ENCODE results near the gene CLCN1. TPM values are rescaled to one million over a fixed set of nuclear protein-coding genes. Genes with fewer than 3 reads are reported as not detected.

CLCN1 gene
- total and polyA plus RNA-seq, 2 of the 4 experiments (the other 2 are of a cell fraction): not detected

DNA sequence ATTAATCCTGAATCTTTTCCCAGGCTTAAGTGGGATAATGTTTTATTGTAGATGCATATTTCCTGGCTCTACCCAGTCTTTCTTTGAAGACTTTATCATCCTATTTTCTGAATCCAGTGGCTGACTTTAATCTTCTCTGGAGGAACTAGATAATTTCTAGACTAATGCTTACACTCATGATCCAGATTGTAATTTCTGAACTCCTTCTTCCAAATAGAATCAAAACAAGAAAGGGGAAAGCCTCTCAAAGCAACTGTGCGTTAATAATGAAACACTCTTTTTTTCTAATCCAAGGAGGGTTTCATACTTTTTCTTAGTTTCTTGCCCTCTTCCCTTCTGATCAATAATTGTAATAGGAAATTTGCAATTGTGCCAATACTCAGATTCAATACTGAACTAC lies 44.7 kb upstream of the CLCN1 start:
- no peaks in the 10 kb centered on the region for H3K27me3 ChIP-seq (ENCODE audit: control insufficient read depth, insufficient read depth, low read length)
- H3K18ac ChIP-seq (ENCODE audit: low read depth, low read length): no peak overlapping the region
- H3K14ac ChIP-seq (replicated peaks; ENCODE audit: low read depth, low read length): no peak overlapping the region
- no peak overlapping the region for H4K91ac ChIP-seq (ENCODE audit: insufficient read depth, low read depth, low read length)
- H2AFZ ChIP-seq (replicated peaks; ENCODE audit: low read length, poor library complexity): no peak overlapping the region
- H3K9me1 ChIP-seq (ENCODE audit: insufficient read depth, low read length): no peaks in the 10 kb centered on the region
- no peak overlapping the region for H3K4me3 ChIP-seq (ENCODE audit: insufficient read depth, low read depth, low read length)
- no peak overlapping the region for H2BK5ac ChIP-seq (ENCODE audit: low read depth, low read length, poor library complexity, severe bottlenecking)
- no peak overlapping the region for H2AK5ac ChIP-seq (ENCODE audit: low read depth, low read length)
- no peak overlapping the region for H3K23ac ChIP-seq (ENCODE audit: low read depth, low read length)
- H3K27ac ChIP-seq (ENCODE audit: insufficient read depth, low read length): no peak overlapping the region
- no peak overlapping the region for H2BK15ac ChIP-seq (ENCODE audit: low read depth, low read length)
- H4K20me1 ChIP-seq (ENCODE audit: insufficient read depth, low read length): no peaks in the 10 kb centered on the region
- no peak overlapping the region for H4K8ac ChIP-seq (ENCODE audit: low read depth in 2 of 2, low read length in 2 of 2)
- H3K9me3 ChIP-seq (ENCODE audit: control insufficient read depth, insufficient read depth, low read length): no peaks in the 10 kb centered on the region
- DNase-seq (no peak), ATAC-seq (ENCODE audit: low read depth) (no peak)
- H4K5ac ChIP-seq (ENCODE audit: low read depth, low read length): no peak overlapping the region
- no peaks in the 10 kb centered on the region for H3K79me1 ChIP-seq (ENCODE audit: low read depth in 1 of 2, low read length in 2 of 2)
- H3K4me2 ChIP-seq (ENCODE audit: low read depth, low read length): no peak overlapping the region
- BruUV-seq (replicated peaks): no TSS peak
- no CpG with 5 or more reads among the region's 1 CpG for WGBS, 2 experiments (ENCODE audit: extremely low coverage in 2 of 2, insufficient read length in 1 of 2)
- no peak overlapping the region for H2BK20ac ChIP-seq (ENCODE audit: low read depth, low read length)
- H3K56ac ChIP-seq (ENCODE audit: extremely low read depth, insufficient read depth, low read length): no peak overlapping the region
- no peak overlapping the region for H3K4ac ChIP-seq (ENCODE audit: low read depth, low read length)
- no peak overlapping the region for H3K9ac ChIP-seq (ENCODE audit: low read depth, low read length)
- TF ChIP-seq, protein P1, sequence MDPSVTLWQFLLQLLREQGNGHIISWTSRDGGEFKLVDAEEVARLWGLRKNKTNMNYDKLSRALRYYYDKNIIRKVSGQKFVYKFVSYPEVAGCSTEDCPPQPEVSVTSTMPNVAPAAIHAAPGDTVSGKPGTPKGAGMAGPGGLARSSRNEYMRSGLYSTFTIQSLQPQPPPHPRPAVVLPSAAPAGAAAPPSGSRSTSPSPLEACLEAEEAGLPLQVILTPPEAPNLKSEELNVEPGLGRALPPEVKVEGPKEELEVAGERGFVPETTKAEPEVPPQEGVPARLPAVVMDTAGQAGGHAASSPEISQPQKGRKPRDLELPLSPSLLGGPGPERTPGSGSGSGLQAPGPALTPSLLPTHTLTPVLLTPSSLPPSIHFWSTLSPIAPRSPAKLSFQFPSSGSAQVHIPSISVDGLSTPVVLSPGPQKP (IDR thresholded peaks at IDR 0.05; ENCODE audit: borderline replicate concordance, low read depth, low read length): no peak
- no peak for TF ChIP-seq RCOR1 (IDR thresholded peaks at IDR 0.05; ENCODE audit: insufficient replicate concordance, low read length)
- no peak for TF ChIP-seq CHD1 (IDR thresholded peaks at IDR 0.05; ENCODE audit: low read depth, low read length)
- no peak for TF ChIP-seq SMC3 (IDR thresholded peaks at IDR 0.05; ENCODE audit: low read depth, low read length)
- no peak for TF ChIP-seq CEBPB (IDR thresholded peaks at IDR 0.05; ENCODE audit: low read depth, low read length)
- TF ChIP-seq FOS (IDR thresholded peaks at IDR 0.05; ENCODE audit: low read depth, low read length): no peak
- no peak for TF ChIP-seq MAFK (IDR thresholded peaks at IDR 0.05; ENCODE audit: low read depth, low read length)
- TF ChIP-seq MAZ (IDR thresholded peaks at IDR 0.05; ENCODE audit: borderline replicate concordance, low read depth, low read length): no peak
- no peak for TF ChIP-seq CTCF (conservative IDR thresholded peaks at IDR 0.05; ENCODE audit: low read depth, low read length)
- TF ChIP-seq POLR2A (IDR thresholded peaks at IDR 0.05; ENCODE audit: low read depth, low read length): no peak
- TF ChIP-seq RFX5 (IDR thresholded peaks at IDR 0.05; ENCODE audit: low read depth, low read length): no peak
- TF ChIP-seq RAD21 (IDR thresholded peaks at IDR 0.05; ENCODE audit: low read length): no peak
- TF ChIP-seq MXI1 (IDR thresholded peaks at IDR 0.05; ENCODE audit: borderline replicate concordance, low read depth, low read length): no peak
- TF ChIP-seq NFE2L2 (IDR thresholded peaks at IDR 0.05; ENCODE audit: low read depth, low read length): no peak
- TF ChIP-seq BHLHE40 (IDR thresholded peaks at IDR 0.05; ENCODE audit: low read depth, low read length): no peak
- TF ChIP-seq, protein P2, sequence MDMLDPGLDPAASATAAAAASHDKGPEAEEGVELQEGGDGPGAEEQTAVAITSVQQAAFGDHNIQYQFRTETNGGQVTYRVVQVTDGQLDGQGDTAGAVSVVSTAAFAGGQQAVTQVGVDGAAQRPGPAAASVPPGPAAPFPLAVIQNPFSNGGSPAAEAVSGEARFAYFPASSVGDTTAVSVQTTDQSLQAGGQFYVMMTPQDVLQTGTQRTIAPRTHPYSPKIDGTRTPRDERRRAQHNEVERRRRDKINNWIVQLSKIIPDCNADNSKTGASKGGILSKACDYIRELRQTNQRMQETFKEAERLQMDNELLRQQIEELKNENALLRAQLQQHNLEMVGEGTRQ (IDR thresholded peaks at IDR 0.05; ENCODE audit: low read depth, low read length): no peak
- ChIA-PET CTCF (no interaction called here), POLR2A (ENCODE audit: unreplicated experiment) (no interaction called here)
- H2AK9ac ChIP-seq (replicated peaks; ENCODE audit: low read depth, low read length, poor library complexity): no peak overlapping the region
- no peaks in the 10 kb centered on the region for H3K4me1 ChIP-seq (ENCODE audit: control insufficient read depth, insufficient read depth, low read length)
- intact Hi-C loops (cut with micrococcal nuclease): no loop called here
- no peak overlapping the region for H2BK120ac ChIP-seq (ENCODE audit: low read depth, low read length)
- peaks cover 22% of the 10 kb centered on the region for H3K36me3 ChIP-seq (ENCODE audit: control insufficient read depth, insufficient read depth, low read length)
- in situ Hi-C loops (cut with MboI; ENCODE audit: low sequenced_read_pairs): no loop called here
- dilution Hi-C loops (cut with HindIII; ENCODE audit: low sequenced_read_pairs, unreplicated experiment): no loop called here

All from IMR-90 (cell line).